ENCODE data around the gene SLC6A4. TPM values are rescaled to one million over a fixed set of nuclear protein-coding genes. Genes with fewer than 3 reads are reported as not detected.

The SLC6A4 gene
- total and polyA plus RNA-seq, 2 donors (not counting 3 experiments of a cell fraction or from before 2014, with no cell fraction given): 0.25 TPM; not detected in 1

GRCh38 chr17:30160419-30161172, 74.9 kb downstream of the SLC6A4 start:
- ChIA-PET POLR2A (interaction anchor here (0.7 kb wide), 1 partner anchor 9 kb away, joined by 3 read pairs; no protein-coding TSS in a partner anchor), CTCF (no interaction called here)
- Histone ChIP-seq H3K27ac (ENCODE audit: insufficient read depth, low read depth, low read length) (no peak overlapping the region), H3K9me1 (replicated peaks; ENCODE audit: control insufficient read depth, extremely low read depth, insufficient read depth, low read length) (no peaks in the 10 kb centered on the region), H4K20me1 (replicated peaks; ENCODE audit: control insufficient read depth, extremely low read depth, insufficient read depth, low read length) (peaks cover 6% of the 10 kb centered on the region), H3K4me1 (ENCODE audit: control insufficient read depth, extremely low read depth, insufficient read depth, low read length) (no peaks in the 10 kb centered on the region), H3K4me3 (replicated peaks in 1 of 3; ENCODE audit: insufficient read depth in 1 of 3, low read depth in 1 of 3, low read length in 3 of 3) (no peak overlapping the region), H2AFZ (ENCODE audit: low read depth, low read length) (no peak overlapping the region), H3K27me3 (ENCODE audit: control insufficient read depth in 2 of 2, insufficient read depth in 2 of 2, low read length in 2 of 2) (no peaks in the 10 kb centered on the region), H3K79me2 (ENCODE audit: control insufficient read depth, insufficient read depth, low read length) (peaks cover 66% of the 10 kb centered on the region), H3K9me3 (replicated peaks; ENCODE audit: control insufficient read depth, insufficient read depth, low read length) (no peaks in the 10 kb centered on the region), H3K36me3 (ENCODE audit: control insufficient read depth in 2 of 2, extremely low read depth in 1 of 2, insufficient read depth in 2 of 2, low read length in 2 of 2) (no peaks in the 10 kb centered on the region), H3K9ac (replicated peaks; ENCODE audit: extremely low read depth, insufficient read depth, low read length) (no peak overlapping the region), H3K4me2 (ENCODE audit: insufficient read depth, low read length) (no peak overlapping the region)
- dilution Hi-C loops (cut with MboI; ENCODE audit: extremely low pct_ligation_motif_present, low sequenced_read_pairs) (no loop called here), intact Hi-C loops (cut with micrococcal nuclease) (no loop called here)
- no peak for TF ChIP-seq FOS (IDR thresholded peaks at IDR 0.05; ENCODE audit: borderline replicate concordance, insufficient read depth, low read length)
- no peak for TF ChIP-seq CTCF (IDR thresholded peaks at IDR 0.05; ENCODE audit: extremely low read depth in 1 of 2, insufficient read depth in 1 of 2, low read depth in 1 of 2, low read length in 2 of 2)
- TF ChIP-seq MYC (IDR thresholded peaks at IDR 0.05; ENCODE audit: low read depth, low read length): no peak
- TF ChIP-seq JUN (IDR thresholded peaks at IDR 0.05; ENCODE audit: borderline replicate concordance, insufficient read depth, insufficient read length, low read depth): no peak
- no peak for TF ChIP-seq POLR2AphosphoS5 (IDR thresholded peaks at IDR 0.05; ENCODE audit: insufficient read depth, low read depth, low read length)
- TF ChIP-seq POLR2A (IDR thresholded peaks at IDR 0.05; ENCODE audit: low read depth, low read length): no peak
- no peak for TF ChIP-seq MAX (IDR thresholded peaks at IDR 0.05; ENCODE audit: insufficient read depth, insufficient read length)
- no peak for TF ChIP-seq EZH2 (IDR thresholded peaks at IDR 0.05; ENCODE audit: borderline replicate concordance, low read depth, low read length, severe bottlenecking)
- no peak for TF ChIP-seq GATA2 (IDR thresholded peaks at IDR 0.05; ENCODE audit: insufficient read depth, insufficient read length, low read depth, low read length)
- FAIRE-seq: no peak
- no peak for DNase-seq (ENCODE audit: low read depth, low spot score)
- no TSS peak for BruUV-seq (replicated peaks)
